ENCODE results near the gene RPL32.
"Not testable (repeated sequence)": the region's sequence is repeated elsewhere in the genome, so short reads cannot be mapped to it uniquely, and the experiment has no call there.

Gene RPL32

DNA sequence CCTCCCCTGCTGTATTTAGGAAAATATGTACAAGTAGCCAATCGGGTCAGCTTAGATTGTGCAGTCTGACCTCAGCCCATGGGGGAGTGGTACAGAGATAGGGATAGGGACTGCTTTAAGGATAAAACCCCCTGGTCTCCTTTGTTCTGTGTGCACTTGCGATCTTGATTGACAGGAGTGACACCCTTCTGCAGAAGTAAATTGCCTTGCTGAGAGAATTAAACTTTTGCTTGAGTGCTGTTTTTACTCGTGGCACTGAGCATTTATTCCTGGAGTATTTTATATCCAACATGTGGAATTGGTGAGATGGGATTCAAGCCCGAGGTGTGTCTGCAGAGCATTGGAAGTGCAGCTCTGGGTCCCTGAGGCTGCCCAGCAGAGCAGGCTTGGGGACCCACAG lies 23.9 kb upstream of the RPL32 start:
- H3K4me3 ChIP-seq (ENCODE audit: low read depth, low read length), result no peak overlapping the region
- TF ChIP-seq, protein P1, sequence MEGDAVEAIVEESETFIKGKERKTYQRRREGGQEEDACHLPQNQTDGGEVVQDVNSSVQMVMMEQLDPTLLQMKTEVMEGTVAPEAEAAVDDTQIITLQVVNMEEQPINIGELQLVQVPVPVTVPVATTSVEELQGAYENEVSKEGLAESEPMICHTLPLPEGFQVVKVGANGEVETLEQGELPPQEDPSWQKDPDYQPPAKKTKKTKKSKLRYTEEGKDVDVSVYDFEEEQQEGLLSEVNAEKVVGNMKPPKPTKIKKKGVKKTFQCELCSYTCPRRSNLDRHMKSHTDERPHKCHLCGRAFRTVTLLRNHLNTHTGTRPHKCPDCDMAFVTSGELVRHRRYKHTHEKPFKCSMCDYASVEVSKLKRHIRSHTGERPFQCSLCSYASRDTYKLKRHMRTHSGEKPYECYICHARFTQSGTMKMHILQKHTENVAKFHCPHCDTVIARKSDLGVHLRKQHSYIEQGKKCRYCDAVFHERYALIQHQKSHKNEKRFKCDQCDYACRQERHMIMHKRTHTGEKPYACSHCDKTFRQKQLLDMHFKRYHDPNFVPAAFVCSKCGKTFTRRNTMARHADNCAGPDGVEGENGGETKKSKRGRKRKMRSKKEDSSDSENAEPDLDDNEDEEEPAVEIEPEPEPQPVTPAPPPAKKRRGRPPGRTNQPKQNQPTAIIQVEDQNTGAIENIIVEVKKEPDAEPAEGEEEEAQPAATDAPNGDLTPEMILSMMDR (IDR thresholded peaks at IDR 0.05; ENCODE audit: low read depth, low read length, missing control alignments), result no peak
- no peak for DNase-seq (ENCODE audit: low read depth)

DNA sequence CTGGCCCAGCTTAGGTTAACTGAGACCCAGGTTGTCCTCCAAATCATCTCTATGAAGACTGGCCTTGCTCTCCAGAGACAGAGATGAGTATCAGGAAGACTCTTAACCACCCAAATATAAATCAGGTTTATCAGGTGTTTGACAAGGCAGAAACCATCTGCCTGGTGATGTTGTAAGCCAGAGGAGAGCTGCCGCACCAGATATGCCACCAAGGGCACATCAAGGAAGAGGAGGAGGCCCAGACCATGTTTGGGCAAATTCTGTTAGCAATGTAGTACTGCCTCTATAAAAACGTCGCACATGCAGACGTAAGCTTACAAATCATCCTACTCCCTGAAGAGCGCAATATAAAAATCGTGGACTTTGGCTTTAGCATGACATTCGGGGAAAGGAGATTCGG lies 21.0 kb upstream of the RPL32 start:
- no peak for DNase-seq (ENCODE audit: low read depth)
- H3K4me3 ChIP-seq (ENCODE audit: low read depth, low read length), result no peak overlapping the region
- TF ChIP-seq, protein P1 (IDR thresholded peaks at IDR 0.05; ENCODE audit: low read depth, low read length, missing control alignments), result no peak

DNA sequence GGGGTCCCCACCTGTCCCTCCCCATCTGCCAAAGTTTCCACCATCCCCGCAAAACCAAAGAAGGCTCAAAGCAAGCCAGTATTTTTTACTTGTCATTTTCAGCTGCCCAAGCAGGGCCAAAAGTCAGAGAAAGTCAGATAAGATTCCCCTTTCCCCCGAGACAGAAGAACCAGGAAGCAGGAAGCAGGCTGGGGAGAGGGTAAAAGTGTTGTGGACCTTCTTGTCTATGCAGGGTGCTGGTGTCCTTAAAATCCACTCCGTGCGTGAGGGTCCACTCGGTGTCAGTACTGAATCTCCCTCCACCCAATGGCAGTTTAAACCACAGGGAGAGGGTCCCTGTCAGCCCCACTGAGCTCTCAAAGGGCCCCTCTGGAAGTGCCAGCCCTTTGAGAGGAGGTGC lies 20.2 kb upstream of the RPL32 start:
- no peak for DNase-seq (ENCODE audit: low read depth)
- no peak overlapping the region for H3K4me3 ChIP-seq (ENCODE audit: low read depth, low read length)
- TF ChIP-seq, protein P1 (IDR thresholded peaks at IDR 0.05; ENCODE audit: low read depth, low read length, missing control alignments), result no peak

DNA sequence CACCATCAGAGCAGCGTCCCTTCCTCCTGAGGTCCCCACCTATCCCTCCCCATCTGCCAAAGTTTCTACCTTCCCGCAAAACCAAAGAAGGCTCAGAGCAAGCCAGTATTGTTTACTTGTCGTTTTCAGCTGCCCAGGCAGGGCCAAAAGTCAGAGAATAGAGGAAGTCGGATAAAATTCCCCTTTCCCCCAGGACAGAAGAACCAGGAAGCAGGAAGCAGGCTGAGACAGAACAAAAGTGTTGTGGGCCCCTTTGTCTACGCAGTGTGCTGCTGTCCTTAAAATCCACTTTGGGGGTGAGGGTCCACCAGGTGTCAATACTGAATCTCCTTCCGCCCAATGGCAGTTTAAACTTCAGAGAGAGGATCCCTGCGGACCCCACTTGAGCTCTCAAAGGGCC lies 18.5 kb upstream of the RPL32 start:
- TF ChIP-seq, protein P1 (IDR thresholded peaks at IDR 0.05; ENCODE audit: low read depth, low read length, missing control alignments), result no peak
- DNase-seq (ENCODE audit: low read depth), result no peak
- H3K4me3 ChIP-seq (ENCODE audit: low read depth, low read length), result no peak overlapping the region

DNA sequence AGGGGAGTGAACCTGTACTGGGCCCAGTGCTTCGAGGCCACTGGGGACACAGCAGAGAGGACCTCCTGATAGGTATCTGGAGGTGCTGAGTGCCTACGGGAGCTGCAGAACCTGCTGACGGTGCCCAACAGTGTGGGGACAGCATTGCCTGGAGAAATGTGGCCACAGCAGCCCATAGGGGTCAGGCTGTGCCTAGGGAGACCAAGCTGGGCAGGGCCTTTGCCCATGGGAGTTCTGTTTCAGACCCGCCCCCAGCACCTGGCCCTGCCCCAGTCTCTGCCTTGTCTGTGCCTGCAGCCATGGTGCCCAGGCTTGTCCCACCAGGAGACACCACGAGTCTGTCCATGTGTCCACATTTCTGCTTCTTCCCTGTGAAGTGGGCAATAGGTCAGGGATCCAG lies 15.3 kb upstream of the RPL32 start:
- H3K4me3 ChIP-seq (ENCODE audit: low read depth, low read length), result no peak overlapping the region
- TF ChIP-seq, protein P1 (IDR thresholded peaks at IDR 0.05; ENCODE audit: low read depth, low read length, missing control alignments), result no peak
- no peak for DNase-seq (ENCODE audit: low read depth)

DNA sequence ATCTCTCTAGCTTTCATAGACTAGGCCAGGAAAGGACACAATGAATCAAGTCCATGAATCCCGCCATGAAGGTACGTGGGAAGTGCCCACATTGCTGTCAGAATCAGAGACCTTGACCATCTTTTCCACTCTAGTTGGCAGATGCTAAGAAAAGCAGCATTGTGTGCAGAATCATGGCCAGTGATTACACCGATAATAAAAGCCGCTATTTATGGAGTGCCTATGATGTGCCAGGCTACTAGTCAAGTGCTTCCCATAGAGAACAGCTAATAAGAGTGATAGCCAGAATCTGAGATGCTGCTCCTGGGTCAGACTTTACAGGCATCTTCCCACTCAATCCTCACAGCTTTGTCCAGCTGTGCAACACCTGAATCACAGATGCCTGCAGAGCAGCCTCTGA lies 13.2 kb upstream of the RPL32 start:
- DNase-seq (ENCODE audit: low read depth), result no peak
- TF ChIP-seq, protein P1 (IDR thresholded peaks at IDR 0.05; ENCODE audit: low read depth, low read length, missing control alignments), result no peak
- no peak overlapping the region for H3K4me3 ChIP-seq (ENCODE audit: low read depth, low read length)

DNA sequence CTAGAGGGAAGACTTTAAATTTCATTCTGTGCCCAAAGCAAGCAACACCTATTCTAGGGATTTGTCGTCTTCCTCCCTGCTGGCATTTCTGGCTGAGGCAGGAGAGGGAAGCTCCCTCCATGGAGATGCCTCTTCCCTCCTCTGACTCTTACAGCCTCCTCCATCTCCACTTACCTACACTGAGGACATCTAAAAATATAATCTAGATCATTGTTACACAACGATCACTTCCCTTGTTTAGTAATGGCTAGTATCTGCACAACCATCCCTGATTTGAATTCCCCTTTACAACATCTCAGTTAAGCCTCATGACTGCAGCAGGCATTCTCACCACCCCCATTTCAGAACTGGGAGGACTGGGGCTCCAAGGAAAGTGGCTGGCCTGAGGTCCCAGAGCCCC lies 12.5 kb upstream of the RPL32 start:
- not testable (repeated sequence) for H3K4me3 ChIP-seq (ENCODE audit: low read depth, low read length); DNase-seq (ENCODE audit: low read depth)

DNA sequence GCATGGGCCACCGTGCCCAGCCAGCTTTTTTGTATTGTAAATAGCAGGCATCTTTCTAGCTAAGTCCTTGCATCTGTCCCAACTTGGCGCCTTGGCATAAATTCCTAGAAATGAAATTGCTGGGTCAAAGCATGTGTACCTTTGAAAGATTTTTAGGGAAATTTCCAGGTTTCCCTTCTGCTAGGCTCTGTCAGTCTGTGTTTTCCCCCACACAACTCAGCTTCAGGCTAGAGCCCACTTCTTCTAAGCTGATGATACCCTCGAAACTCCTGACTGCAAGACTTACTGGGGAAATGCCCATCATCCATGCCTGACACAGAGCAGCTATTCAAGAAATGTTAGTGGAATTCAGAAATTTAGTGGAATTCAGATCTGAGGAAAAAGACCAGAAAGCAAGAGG lies 10.8 kb upstream of the RPL32 start:
- no peak overlapping the region for H3K4me3 ChIP-seq (ENCODE audit: low read depth, low read length)
- TF ChIP-seq, protein P1 (IDR thresholded peaks at IDR 0.05; ENCODE audit: low read depth, low read length, missing control alignments), result no peak
- DNase-seq (ENCODE audit: low read depth), result no peak
